Naive thymus-derived CD8-positive, alpha-beta T cell (primary cell): Measurements from ENCODE around the gene SLC10A7. TPM values are rescaled to one million over a fixed set of nuclear protein-coding genes. Genes with fewer than 3 reads are reported as not detected.
A peak's percentile ranks its signal among the peaks of the same experiment; 100 is the strongest.

Experiments
- ATAC-seq, 2 donors: fragments of 150-1000 bp; cut with Tn5 transposase in 1 of 2; sonication (Bioruptor Pico), chemical (Tn5 transposase) in 1 of 2; 1 replicate in 1 of 2; 2 replicates in 1 of 2; pipeline ENCODE4 v1.10.0; 2021; ENCODE audit warnings: mild to moderate bottlenecking in 2 of 2, moderate library complexity in 2 of 2
- POLR2A ChIA-PET: fragments of 350-600 bp; sonication (Branson Sonifier 250); formaldehyde crosslinking; loops from one replicate; lab custom pipeline; 2021; ENCODE audit warnings: antibody characterized with exemption; lab: Charles Lee
- DNase-seq, 10 donors: peaks; one replicate each; pipeline versions ENCODE4 v3.0.0 to v3.0.0-alpha.2; 2020 to 2022
- H3K27ac Mint-ChIP-seq, 10 donors: one replicate each; pipeline ENCODE4 v1.8.0; 2020 to 2022; ENCODE audit warnings: mild to moderate bottlenecking in 10 of 10, mixed read lengths in 10 of 10, moderate library complexity in 4 of 10, inconsistent platforms in 1 of 10
- H3K27me3 Mint-ChIP-seq, 5 donors: one replicate each; pipeline ENCODE4 v1.8.0; 2021 to 2022; ENCODE audit warnings: mixed read lengths in 5 of 5
- H3K36me3 Mint-ChIP-seq, 3 donors: one replicate each; pipeline ENCODE4 v1.8.0; 2020 to 2022; ENCODE audit warnings: mixed read lengths in 3 of 3, mild to moderate bottlenecking in 2 of 3, inconsistent platforms in 1 of 3
- H3K4me1 Mint-ChIP-seq, 4 donors: one replicate each; pipeline ENCODE4 v1.8.0; 2021 to 2022; ENCODE audit warnings: mixed read lengths in 4 of 4
- H3K4me3 Mint-ChIP-seq, 10 donors: one replicate each; pipeline ENCODE4 v1.8.0; 2020 to 2022; ENCODE audit warnings: mild to moderate bottlenecking in 10 of 10, mixed read lengths in 10 of 10, moderate library complexity in 6 of 10, inconsistent platforms in 1 of 10
- H3K9me3 Mint-ChIP-seq, 9 donors: one replicate each; pipeline ENCODE4 v1.8.0; 2020 to 2022; ENCODE audit warnings: mixed read lengths in 9 of 9, mild to moderate bottlenecking in 3 of 9, inconsistent platforms in 1 of 9, moderate library complexity in 1 of 9
- polyA plus RNA-seq, 3 donors: library from polyadenylated mRNA; unstranded; fragments of 300-500 nt; fragmentation: Illumina TruSeq; gene quantifications; one replicate each; pipeline ENCODE4 v1.2.3, GENCODE V29; 2021
- total RNA-seq, 8 experiments: library from RNA in 2 of 8; stranded (reverse) in 2 of 8; gene quantifications; one replicate each; pipeline ENCODE4 v1.2.3 and lab custom pipeline; 2021 to 2026

Gene SLC10A7
- total and polyA plus RNA-seq, 5 experiments from 2014 or later: 7.8 to 14.2 (median 11.4) TPM

DNA sequence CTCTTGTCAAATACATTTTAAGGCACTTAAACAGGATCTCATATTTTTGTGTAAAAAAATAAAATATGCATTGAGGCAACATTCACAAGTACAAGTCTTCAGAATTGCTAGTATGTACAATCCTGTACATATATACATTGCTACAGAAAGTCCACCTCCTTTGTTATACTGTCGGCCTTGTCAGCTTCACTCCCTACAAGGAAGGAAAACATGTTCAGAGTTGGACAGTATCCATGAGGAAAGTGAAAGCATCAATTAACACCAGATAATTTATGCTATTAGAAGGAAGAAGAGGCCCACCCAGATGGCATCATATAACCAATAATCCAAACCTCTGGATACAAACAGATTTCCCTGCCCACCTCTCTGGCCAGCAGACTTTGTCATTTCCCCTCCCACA is 265.4 kb downstream of the SLC10A7 start:
- POLR2A ChIA-PET: no interaction called here
- ATAC-seq (no peak), DNase-seq (no peak)
- H3K27me3 Mint-ChIP-seq: no peaks in the 10 kb centered on the region
- H3K27ac Mint-ChIP-seq: no peak overlapping the region
- peaks cover 0 to 1% (median 0%) of the 10 kb centered on the region in 4 donors for H3K4me1 Mint-ChIP-seq
- no peak overlapping the region for H3K4me3 Mint-ChIP-seq
- peaks cover 10 to 29% (median 15%) of the 10 kb centered on the region in 3 donors for H3K36me3 Mint-ChIP-seq
- no peaks in the 10 kb centered on the region for H3K9me3 Mint-ChIP-seq

- Mint-ChIP-seq H3K36me3 (peaks cover 10 to 29% (median 15%) of the 10 kb centered on the region in 3 donors), H3K27me3 (no peaks in the 10 kb centered on the region), H3K4me1 (no peaks in the 10 kb centered on the region), H3K4me3 (no peak overlapping the region), H3K9me3 (no peaks in the 10 kb centered on the region), H3K27ac (no peak overlapping the region)
- no peak for DNase-seq
- ATAC-seq: no peak
- POLR2A ChIA-PET: no interaction called here
These were observed 265.9 kb downstream of the SLC10A7 start for GRCh38 chr4:146255874-146256273.

GRCh38 chr4:146255463-146255862 is 266.3 kb downstream of the SLC10A7 start:
- Mint-ChIP-seq H3K27ac (no peak overlapping the region), H3K9me3 (no peaks in the 10 kb centered on the region), H3K4me3 (no peak overlapping the region), H3K27me3 (no peaks in the 10 kb centered on the region), H3K36me3 (peaks cover 10 to 29% (median 15%) of the 10 kb centered on the region in 3 donors), H3K4me1 (peaks cover 0 to under 1% (median 0%) of the 10 kb centered on the region in 4 donors)
- ATAC-seq: no peak
- POLR2A ChIA-PET: no interaction called here
- no peak for DNase-seq

DNA sequence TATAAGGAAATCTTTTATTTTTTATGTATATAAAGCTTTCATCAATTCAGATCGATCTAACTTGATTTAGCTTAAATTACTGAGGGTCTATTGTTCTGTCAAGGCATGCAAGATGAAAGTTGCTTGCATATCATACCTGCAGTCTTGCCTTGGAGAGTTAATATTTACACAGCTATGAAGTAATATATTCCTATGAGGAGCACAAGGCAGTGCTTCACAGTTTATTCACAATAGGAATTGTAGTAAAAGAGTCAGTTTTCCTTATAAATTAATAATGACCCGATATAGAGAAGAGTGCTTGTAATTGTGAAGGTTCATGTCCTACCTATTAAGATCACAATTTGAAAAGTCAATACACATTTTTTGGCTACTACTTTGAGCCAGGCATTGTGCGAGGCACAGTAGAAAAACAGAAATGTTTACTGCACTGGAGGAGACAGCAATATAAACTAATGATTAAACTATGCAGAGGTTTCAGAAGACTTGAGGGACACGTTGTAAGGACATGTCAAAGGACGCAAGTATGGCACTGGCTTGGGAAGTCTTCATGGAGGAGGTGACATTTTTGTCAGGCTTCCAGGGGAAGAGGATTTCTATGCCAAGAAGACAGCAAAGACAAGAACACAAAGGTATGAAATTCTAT is 268.6 kb downstream of the SLC10A7 start:
- Mint-ChIP-seq H3K9me3 (no peaks in the 10 kb centered on the region), H3K36me3 (peaks cover 6 to 22% (median 6%) of the 10 kb centered on the region in 3 donors), H3K4me1 (peaks cover 0 to 4% (median 0%) of the 10 kb centered on the region in 4 donors), H3K27ac (peak overlapping the region in 1 of 10 donors; percentile 2), H3K4me3 (no peak overlapping the region), H3K27me3 (no peaks in the 10 kb centered on the region)
- no peak for ATAC-seq
- DNase-seq: no peak
- POLR2A ChIA-PET: no interaction called here

GRCh38 chr4:146247356-146247755 is 274.4 kb downstream of the SLC10A7 start:
- no peak overlapping the region for H3K27ac Mint-ChIP-seq
- POLR2A ChIA-PET: no interaction called here
- no peak overlapping the region for H3K4me3 Mint-ChIP-seq
- peaks cover 0 to 3% (median 0%) of the 10 kb centered on the region in 3 donors for H3K36me3 Mint-ChIP-seq
- peaks cover 6 to 14% (median 13%) of the 10 kb centered on the region in 4 donors for H3K4me1 Mint-ChIP-seq
- peaks cover 0 to 5% (median 0%) of the 10 kb centered on the region in 5 donors for H3K27me3 Mint-ChIP-seq
- no peaks in the 10 kb centered on the region for H3K9me3 Mint-ChIP-seq
- no peak for DNase-seq
- no peak for ATAC-seq

- ATAC-seq: no peak
- POLR2A ChIA-PET: no interaction called here
- Mint-ChIP-seq H3K4me1 (peaks cover 10 to 17% (median 15%) of the 10 kb centered on the region in 4 donors), H3K27ac (peak overlapping the region in 1 of 10 donors; percentile 3), H3K4me3 (no peak overlapping the region), H3K27me3 (peaks cover 0 to 7% (median 3%) of the 10 kb centered on the region in 5 donors), H3K9me3 (no peaks in the 10 kb centered on the region), H3K36me3 (no peaks in the 10 kb centered on the region)
- DNase-seq: no peak
These were observed 275.4 kb downstream of the SLC10A7 start for GRCh38 chr4:146246381-146246780.

DNA sequence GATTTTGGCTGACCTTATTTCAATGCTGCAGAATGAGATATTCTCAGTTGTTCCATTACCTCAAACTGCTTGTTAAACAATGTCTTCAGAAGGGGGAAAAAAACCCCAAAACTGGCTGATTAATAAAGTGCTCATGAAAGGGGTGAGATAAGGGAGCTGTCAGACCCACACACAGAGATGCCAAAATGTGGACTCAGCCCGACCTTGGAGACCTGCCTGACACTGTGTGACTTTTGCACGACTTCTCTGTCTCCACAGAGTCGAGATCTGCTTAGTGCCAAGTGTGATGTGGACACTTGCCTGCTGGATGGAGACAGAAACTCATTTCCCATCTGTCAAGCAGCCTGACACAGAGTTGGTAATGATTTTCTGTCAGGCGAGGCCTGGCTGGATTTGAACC is 275.9 kb downstream of the SLC10A7 start:
- Mint-ChIP-seq H3K9me3 (no peaks in the 10 kb centered on the region), H3K36me3 (no peaks in the 10 kb centered on the region), H3K4me1 (peaks cover 10 to 17% (median 15%) of the 10 kb centered on the region in 4 donors), H3K4me3 (no peak overlapping the region), H3K27ac (no peak overlapping the region), H3K27me3 (peaks cover 0 to 7% (median 3%) of the 10 kb centered on the region in 5 donors)
- POLR2A ChIA-PET: no interaction called here
- ATAC-seq (no peak), DNase-seq (no peak)

GRCh38 chr4:146245246-146245645 is 276.5 kb downstream of the SLC10A7 start:
- DNase-seq (no peak), ATAC-seq (no peak)
- Mint-ChIP-seq H3K27me3 (peaks cover 0 to 7% (median 3%) of the 10 kb centered on the region in 5 donors), H3K4me1 (peaks cover 10 to 17% (median 14%) of the 10 kb centered on the region in 4 donors), H3K4me3 (no peak overlapping the region), H3K9me3 (no peaks in the 10 kb centered on the region), H3K36me3 (no peaks in the 10 kb centered on the region), H3K27ac (no peak overlapping the region)
- POLR2A ChIA-PET: no interaction called here

DNA sequence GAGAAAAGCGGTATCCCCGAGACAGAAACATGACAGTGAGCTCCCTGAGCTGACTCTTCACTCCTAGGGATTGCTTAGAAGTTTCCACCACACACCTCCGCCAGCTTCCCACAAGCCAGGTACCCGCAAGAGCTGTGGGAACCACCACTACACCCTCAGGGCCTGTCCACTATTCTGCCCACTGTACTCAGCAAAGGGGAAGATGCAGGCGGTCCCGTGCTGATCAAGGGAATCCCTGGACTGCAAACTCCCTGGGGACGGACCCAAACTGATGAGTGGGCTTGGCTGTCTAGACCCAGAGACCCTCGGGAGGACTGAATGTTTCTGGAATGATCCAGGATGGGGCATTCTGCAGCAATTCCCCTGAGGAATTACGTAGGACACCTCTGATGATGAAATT is 277.2 kb downstream of the SLC10A7 start:
- no peaks in the 10 kb centered on the region for H3K36me3 Mint-ChIP-seq
- no peak for ATAC-seq
- peaks cover 10 to 17% (median 14%) of the 10 kb centered on the region in 4 donors for H3K4me1 Mint-ChIP-seq
- no peak for DNase-seq
- peak overlapping the region in 2 of 10 donors; percentile 63 to 78 for H3K27ac Mint-ChIP-seq
- H3K27me3 Mint-ChIP-seq: peaks cover 0 to 7% (median 3%) of the 10 kb centered on the region in 5 donors
- POLR2A ChIA-PET: no interaction called here
- H3K9me3 Mint-ChIP-seq: no peaks in the 10 kb centered on the region
- peak overlapping the region in 4 of 10 donors; percentile 6 to 71 (median 63) for H3K4me3 Mint-ChIP-seq

GRCh38 chr4:146243883-146244277 is 277.9 kb downstream of the SLC10A7 start:
- DNase-seq (no peak), ATAC-seq (no peak)
- H3K4me3 Mint-ChIP-seq: peak overlapping the region in 8 of 10 donors; percentile 40 to 71 (median 64)
- H3K27ac Mint-ChIP-seq: peak overlapping the region in 3 of 10 donors; percentile 60 to 78 (median 63)
- H3K4me1 Mint-ChIP-seq: peaks cover 10 to 17% (median 14%) of the 10 kb centered on the region in 4 donors
- POLR2A ChIA-PET: no interaction called here
- no peaks in the 10 kb centered on the region for H3K9me3 Mint-ChIP-seq
- H3K27me3 Mint-ChIP-seq: peaks cover 0 to 7% (median 3%) of the 10 kb centered on the region in 5 donors
- no peaks in the 10 kb centered on the region for H3K36me3 Mint-ChIP-seq

- H3K27ac Mint-ChIP-seq: peak overlapping the region in 4 of 10 donors; percentile 7 to 78 (median 62)
- H3K4me3 Mint-ChIP-seq: peak overlapping the region; percentile 18 to 71 (median 62)
- POLR2A ChIA-PET: no interaction called here
- peaks cover 10 to 17% (median 14%) of the 10 kb centered on the region in 4 donors for H3K4me1 Mint-ChIP-seq
- ATAC-seq (peak; percentile 80 to 86), DNase-seq (peak; percentile 16 to 67 (median 50))
- H3K27me3 Mint-ChIP-seq: peaks cover 0 to 7% (median 3%) of the 10 kb centered on the region in 5 donors
- H3K9me3 Mint-ChIP-seq: no peaks in the 10 kb centered on the region
- H3K36me3 Mint-ChIP-seq: no peaks in the 10 kb centered on the region
These were observed 278.4 kb downstream of the SLC10A7 start for GRCh38 chr4:146243141-146243882.

- ATAC-seq (no peak), DNase-seq (no peak)
- POLR2A ChIA-PET: no interaction called here
- Mint-ChIP-seq H3K4me1 (peaks cover 2 to 7% (median 5%) of the 10 kb centered on the region in 4 donors), H3K9me3 (peaks cover 0 to 2% (median 0%) of the 10 kb centered on the region in 9 donors), H3K27me3 (peaks cover 1 to 24% (median 13%) of the 10 kb centered on the region in 5 donors), H3K4me3 (no peak overlapping the region), H3K36me3 (no peaks in the 10 kb centered on the region), H3K27ac (no peak overlapping the region)
These were observed 283.6 kb downstream of the SLC10A7 start for GRCh38 chr4:146238107-146238506.

GRCh38 chr4:146237092-146237491 is 284.6 kb downstream of the SLC10A7 start:
- no peak for ATAC-seq
- Mint-ChIP-seq H3K36me3 (no peaks in the 10 kb centered on the region), H3K4me1 (peaks cover 0 to 5% (median 3%) of the 10 kb centered on the region in 4 donors), H3K4me3 (no peak overlapping the region), H3K27me3 (peaks cover 0 to 24% (median 11%) of the 10 kb centered on the region in 5 donors), H3K27ac (no peak overlapping the region), H3K9me3 (peaks cover 0 to 7% (median 2%) of the 10 kb centered on the region in 9 donors)
- no peak for DNase-seq
- POLR2A ChIA-PET: no interaction called here
